Muscle layer of duodenum (tissue), 2 donors: ENCODE data around the gene S100A10.

Source experiments
- H3K27ac ChIP-seq: one replicate; pipeline ENCODE4 v1.7.0; 2013; ENCODE audit warnings: mild to moderate bottlenecking, low read length
- H3K27me3 ChIP-seq: one replicate; pipeline ENCODE4 v1.7.0; 2013; ENCODE audit warnings: low read depth, mild to moderate bottlenecking, control low read depth, low read length
- H3K36me3 ChIP-seq, 2 donors: one replicate each; pipeline ENCODE4 v1.7.0; 2013; ENCODE audit warnings: low read length in 2 of 2, control low read depth in 1 of 2, mild to moderate bottlenecking in 1 of 2; ENCODE audit not compliant: insufficient read depth in 2 of 2, control insufficient read depth in 1 of 2
- H3K4me1 ChIP-seq, 2 donors: one replicate each; pipeline ENCODE4 v1.7.0; 2013; ENCODE audit warnings: low read length in 2 of 2, mild to moderate bottlenecking in 2 of 2, control low read depth in 1 of 2, moderate library complexity in 1 of 2; ENCODE audit not compliant: insufficient read depth in 2 of 2, control insufficient read depth in 1 of 2
- H3K4me3 ChIP-seq, 2 donors: one replicate each; pipeline ENCODE4 v1.7.0; 2013; ENCODE audit warnings: low read length in 2 of 2, low read depth in 1 of 2, mild to moderate bottlenecking in 1 of 2
- H3K9me3 ChIP-seq, 2 donors: one replicate each; pipeline ENCODE4 v1.7.0; 2013; ENCODE audit warnings: low read length in 2 of 2, control low read depth in 1 of 2, mild to moderate bottlenecking in 1 of 2; ENCODE audit not compliant: control insufficient read depth in 1 of 2
- donor health status: healthy.

The S100A10 gene

DNA sequence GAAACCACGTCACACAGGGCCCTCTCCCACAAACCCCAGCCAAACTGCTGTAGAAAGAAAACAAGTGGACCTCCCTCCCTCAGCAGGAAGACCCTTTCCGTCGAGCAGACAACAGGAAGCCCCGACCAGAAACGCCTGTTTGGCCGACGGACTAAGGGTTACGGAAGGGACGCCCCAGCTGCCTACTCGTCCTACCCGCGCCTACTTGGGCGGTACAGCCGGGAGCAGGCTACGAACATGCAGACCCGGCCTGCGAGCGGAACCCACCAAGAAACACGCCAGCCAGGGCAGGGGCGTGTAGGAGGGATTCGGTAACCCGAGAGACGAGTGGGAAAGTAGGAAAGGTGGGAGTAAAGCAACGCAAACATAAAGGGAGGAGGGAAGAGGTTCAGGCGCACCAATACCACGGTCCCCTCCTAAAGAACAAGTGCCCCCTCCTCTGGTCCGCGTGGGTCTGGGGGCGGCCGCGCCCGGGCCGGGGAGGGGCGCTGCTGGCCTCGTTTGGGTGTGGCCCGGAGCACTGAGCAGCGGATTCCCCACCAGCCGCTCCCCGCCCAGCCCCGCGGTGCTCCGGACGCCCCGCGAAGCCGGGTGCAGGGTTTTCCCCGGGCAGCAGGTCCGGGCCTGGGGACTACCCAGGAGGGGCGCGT, 450 bp downstream of the S100A10 start:
- Histone ChIP-seq H3K4me1 (peaks cover 37 to 41% of the 10 kb centered on the region in 2 donors), H3K27ac (peak overlapping the region; percentile 98), H3K4me3 (peak overlapping the region; percentile 90 to 92), H3K27me3 (no peaks in the 10 kb centered on the region), H3K9me3 (no peaks in the 10 kb centered on the region), H3K36me3 (peaks cover 0 to 4% of the 10 kb centered on the region in 2 donors)

DNA sequence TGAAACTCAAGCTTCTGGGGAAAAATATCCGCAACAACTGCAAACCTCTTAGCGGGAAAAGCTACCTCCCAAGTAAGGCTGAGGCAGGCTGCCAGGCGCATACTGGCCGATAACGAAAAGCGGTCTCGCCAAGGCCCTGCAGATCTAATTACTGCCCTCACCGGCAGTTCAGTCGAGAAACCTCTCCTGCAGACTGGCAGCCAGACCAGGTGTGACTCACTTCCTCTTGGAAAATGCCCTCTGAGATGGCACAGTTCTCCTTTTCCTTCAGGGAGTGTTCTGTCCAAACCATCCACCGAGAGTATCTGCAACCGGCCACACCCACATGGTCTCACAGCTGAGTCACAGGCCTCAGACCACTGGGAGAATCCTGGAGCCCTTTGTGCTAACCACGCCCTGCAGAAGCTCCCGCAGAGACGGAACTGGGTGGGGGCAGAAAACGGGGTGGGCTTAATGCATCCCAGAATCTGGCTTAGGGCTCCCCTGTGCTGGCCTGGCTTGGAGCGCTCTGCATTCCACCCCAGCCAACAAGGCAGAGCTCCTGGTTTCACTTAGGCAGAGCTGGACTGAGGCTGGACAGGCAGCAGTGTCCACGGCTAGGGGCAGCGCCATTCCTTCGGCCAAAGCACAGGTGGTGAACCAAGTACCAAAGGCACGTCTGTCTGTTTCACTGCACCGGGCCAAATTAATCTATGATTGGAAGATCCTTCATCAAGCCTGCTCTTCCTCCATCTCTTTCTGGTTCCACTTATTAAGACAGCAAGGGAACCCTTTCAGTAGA, 1.2 kb downstream of the S100A10 start:
- no peaks in the 10 kb centered on the region for H3K27me3 ChIP-seq
- peaks cover 0 to 4% of the 10 kb centered on the region in 2 donors for H3K36me3 ChIP-seq
- H3K4me1 ChIP-seq: peaks cover 42 to 46% of the 10 kb centered on the region in 2 donors
- no peaks in the 10 kb centered on the region for H3K9me3 ChIP-seq
- H3K4me3 ChIP-seq: peak overlapping the region; percentile 90 to 92
- H3K27ac ChIP-seq: peak overlapping the region; percentile 98

DNA sequence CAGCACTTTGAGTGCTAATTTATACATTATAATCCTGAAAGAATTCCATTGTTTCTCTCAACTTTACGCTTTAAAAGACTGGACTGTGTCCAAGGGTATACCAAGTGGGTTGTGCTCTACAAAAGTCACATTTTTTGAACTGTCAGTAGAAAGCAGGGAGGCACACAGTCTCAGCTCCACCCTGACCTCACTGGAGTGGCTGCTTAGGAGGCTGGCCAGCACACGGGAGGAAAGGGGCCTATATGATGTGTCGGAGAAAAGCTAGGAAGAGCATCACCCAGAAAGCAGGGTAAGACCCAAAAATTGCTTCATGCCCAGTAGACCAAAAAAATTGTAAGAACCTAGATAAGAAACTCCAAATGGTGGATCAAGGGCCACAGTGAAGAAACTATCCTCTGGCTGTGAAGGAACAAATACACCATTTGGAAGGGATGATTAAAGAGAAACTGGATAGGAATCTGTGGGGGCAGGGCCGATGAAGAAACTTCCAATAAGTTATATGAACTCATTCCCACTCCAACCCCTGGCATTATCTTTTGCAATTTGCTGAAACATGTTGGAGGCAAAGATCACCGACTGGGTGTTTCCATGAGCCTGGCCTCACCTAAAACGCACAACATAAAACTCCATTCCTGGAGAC, 1.9 kb downstream of the S100A10 start:
- Histone ChIP-seq H3K4me1 (peaks cover 42 to 46% of the 10 kb centered on the region in 2 donors), H3K9me3 (no peaks in the 10 kb centered on the region), H3K36me3 (peaks cover 0 to 4% of the 10 kb centered on the region in 2 donors), H3K27me3 (no peaks in the 10 kb centered on the region), H3K4me3 (peak overlapping the region; percentile 90 to 92), H3K27ac (peak overlapping the region; percentile 98)

DNA sequence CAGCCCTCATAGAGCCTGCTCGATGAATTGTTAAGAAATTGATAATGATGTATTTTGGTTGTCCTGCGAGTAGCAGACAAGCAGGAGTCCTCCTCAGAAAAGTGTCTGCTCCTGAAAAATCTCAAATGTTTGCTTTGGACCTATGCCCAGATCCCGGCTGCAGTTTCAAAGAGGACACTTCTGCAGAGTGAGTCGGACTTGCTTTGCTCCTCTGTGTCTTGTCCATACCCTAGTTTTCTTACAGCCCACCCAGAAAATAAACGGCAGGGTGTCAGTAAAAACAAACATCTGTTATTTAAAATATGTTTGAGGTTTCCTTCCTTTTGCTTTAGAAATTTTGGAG, 2.8 kb downstream of the S100A10 start:
- peaks cover 42 to 46% of the 10 kb centered on the region in 2 donors for H3K4me1 ChIP-seq
- H3K9me3 ChIP-seq: no peaks in the 10 kb centered on the region
- peaks cover 3 to 4% of the 10 kb centered on the region in 2 donors for H3K36me3 ChIP-seq
- H3K27me3 ChIP-seq: no peaks in the 10 kb centered on the region
- H3K27ac ChIP-seq: peak overlapping the region; percentile 98
- peak overlapping the region; percentile 90 to 92 for H3K4me3 ChIP-seq

DNA sequence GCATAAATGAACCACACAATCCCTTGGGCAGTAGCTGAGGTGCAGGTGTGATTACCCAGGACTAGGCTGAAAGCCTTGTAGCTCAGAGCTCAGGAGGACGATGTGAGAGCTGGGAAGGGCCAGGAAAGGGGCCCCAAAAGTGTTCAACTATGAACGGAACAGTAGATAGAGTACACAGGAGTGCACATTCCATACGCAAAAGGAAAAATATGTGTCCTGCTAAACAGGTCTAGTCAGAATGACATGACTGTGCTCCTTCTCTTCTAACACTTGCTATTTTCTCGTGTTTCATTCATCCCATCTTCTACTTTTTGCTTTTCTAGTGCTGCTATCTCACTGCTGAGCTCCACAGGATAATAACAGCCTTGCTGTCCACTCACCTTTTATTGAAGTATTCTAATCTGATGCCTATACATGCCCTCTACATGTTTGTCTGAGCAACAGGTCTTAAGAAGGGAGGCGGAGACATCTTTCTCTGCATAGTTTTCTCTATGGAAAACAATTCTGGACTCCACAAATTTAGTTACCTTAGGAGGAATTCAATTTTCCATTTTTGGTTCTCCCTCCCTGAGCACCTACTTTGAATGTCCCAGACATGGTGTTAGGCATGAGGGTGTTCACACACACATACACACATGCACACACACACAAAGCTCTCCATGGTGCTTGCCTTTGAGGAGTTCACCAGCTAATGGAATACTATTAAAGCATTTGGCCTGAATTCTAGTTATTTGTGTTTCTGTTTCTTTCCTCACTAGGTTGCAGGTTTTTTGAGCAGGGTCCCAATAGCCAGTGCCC, 3.4 kb downstream of the S100A10 start:
- H3K4me1 ChIP-seq: peaks cover 42 to 46% of the 10 kb centered on the region in 2 donors

DNA sequence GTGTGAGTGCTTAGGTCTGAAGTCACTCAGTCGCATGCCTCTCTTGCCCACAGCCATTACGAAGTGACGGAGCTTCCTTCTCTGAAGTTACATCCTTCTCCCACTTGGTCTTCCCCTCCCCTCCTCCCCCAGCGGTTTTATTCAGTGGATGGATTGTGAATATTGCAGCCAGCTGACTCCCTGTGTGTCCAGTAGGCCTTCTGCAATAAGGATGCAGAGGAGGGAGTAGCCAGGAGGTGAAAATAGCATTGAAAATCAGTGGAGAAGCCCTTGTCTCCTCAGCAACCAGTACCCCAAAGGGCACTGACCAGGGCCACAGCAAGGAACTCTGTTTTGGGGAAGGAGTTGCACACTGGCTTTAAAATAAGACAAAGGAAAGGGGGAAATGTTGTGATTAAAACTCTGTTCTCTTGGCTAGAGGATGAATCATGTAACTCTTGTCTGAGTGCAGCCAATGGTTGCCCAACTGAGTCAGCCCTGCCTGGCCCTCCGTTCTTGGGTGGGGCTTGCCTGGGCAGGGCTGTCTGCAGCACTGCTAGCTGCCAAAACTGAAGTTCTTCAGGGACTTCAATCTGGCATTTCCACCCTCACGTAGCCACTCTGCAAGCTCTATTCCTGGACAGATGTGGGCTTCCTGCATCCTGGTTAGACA, 4.3 kb downstream of the S100A10 start:
- Histone ChIP-seq H3K27ac (peak overlapping the region; percentile 98), H3K36me3 (peaks cover 11 to 18% of the 10 kb centered on the region in 2 donors), H3K9me3 (no peaks in the 10 kb centered on the region), H3K4me3 (peak overlapping the region; percentile 6 to 92), H3K27me3 (no peaks in the 10 kb centered on the region), H3K4me1 (peaks cover 42 to 53% of the 10 kb centered on the region in 2 donors)

More for the DNA sequence above, 3.4 kb downstream of the S100A10 start:
- peaks cover 4 to 9% of the 10 kb centered on the region in 2 donors for H3K36me3 ChIP-seq
- H3K9me3 ChIP-seq: no peaks in the 10 kb centered on the region
- H3K27ac ChIP-seq: peak overlapping the region; percentile 98
- peak overlapping the region; percentile 90 to 92 for H3K4me3 ChIP-seq
- H3K27me3 ChIP-seq: no peaks in the 10 kb centered on the region

DNA sequence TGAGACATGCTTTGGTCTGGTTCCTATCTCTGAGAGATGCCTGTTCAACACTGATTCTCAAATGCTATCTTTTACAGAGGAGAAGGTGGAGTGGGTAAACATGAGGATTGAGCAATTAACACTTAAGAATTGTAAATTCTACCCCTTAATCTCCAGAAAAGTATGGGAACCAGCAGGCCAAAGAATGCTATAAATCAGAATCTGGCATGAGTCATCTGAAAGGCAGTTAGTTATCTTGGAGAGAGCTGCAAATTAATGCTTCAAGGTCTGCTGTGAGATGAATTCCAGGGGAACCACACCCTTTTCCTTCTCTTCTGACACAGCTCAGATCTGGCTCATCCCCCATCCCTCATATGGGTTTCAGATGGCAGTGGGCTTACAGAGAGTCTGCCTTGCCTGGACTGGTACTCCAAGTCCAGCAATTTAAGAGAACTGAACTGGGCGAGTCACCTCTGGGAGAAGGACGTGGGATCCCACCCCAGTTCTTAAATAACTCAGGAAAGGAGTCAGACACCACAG, 5.2 kb downstream of the S100A10 start:
- H3K4me3 ChIP-seq: peak overlapping the region in 1 of 2 donors; percentile 26
- H3K4me1 ChIP-seq: peaks cover 42 to 55% of the 10 kb centered on the region in 2 donors
- no peaks in the 10 kb centered on the region for H3K9me3 ChIP-seq
- no peaks in the 10 kb centered on the region for H3K27me3 ChIP-seq
- peaks cover 19 to 26% of the 10 kb centered on the region in 2 donors for H3K36me3 ChIP-seq
- peak overlapping the region; percentile 98 for H3K27ac ChIP-seq

DNA sequence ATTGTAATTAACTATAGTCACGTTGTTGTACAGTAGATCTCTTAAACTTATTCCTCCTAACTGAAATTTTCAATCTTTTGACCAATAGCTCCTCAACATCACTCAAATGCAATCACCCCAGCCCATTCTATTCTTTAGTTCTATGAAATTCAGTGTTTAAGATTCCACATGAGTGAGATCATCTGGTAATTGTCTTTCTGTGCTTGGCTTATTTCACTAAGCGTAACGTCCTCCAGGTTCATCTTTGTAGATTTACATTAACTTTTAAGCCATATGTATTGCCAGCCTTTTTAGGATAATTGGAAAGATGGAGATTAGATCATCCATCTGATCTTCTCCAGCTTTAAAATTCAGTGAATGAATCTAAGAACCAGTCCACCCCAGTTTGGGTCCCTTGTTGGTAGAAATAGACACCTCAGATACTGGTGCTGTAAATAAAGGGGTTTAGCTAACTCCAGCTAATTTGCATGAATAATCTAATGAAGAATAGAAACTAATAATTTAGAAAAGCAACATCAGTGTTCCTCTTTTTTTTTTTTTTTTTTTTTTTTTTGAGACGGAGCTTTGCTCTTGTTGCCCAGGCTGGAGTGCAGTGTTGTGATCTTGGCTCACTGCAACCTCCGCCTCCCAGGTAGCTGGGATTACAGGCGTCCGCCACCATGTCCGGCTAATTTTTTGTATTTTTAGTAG, 7.0 kb downstream of the S100A10 start:
- Histone ChIP-seq H3K27me3 (no peaks in the 10 kb centered on the region), H3K4me3 (no peak overlapping the region), H3K9me3 (no peaks in the 10 kb centered on the region), H3K4me1 (peaks cover 39 to 48% of the 10 kb centered on the region in 2 donors), H3K36me3 (peaks cover 22 to 41% of the 10 kb centered on the region in 2 donors), H3K27ac (no peak overlapping the region)

DNA sequence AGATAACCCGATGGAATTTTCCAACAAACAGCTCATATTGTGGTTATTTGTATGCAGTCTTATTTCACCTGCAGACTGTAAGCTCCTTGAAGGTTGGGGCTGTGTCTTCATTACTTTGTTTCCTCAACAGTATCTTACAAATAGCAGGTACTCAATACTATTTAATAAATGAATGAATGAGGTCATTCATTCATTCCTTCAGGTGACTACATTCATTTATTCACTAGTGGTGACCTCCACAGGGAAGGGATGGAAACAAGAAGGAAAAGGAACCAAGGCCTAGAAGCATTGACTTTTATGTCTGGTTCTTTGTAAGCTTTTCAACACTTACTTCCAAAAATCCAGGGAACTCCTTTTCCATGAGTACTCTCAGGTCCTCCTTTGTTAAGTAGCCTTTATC, 7.9 kb downstream of the S100A10 start:
- H3K27me3 ChIP-seq: no peaks in the 10 kb centered on the region
- H3K4me1 ChIP-seq: peaks cover 32 to 43% of the 10 kb centered on the region in 2 donors
- peaks cover 29 to 50% of the 10 kb centered on the region in 2 donors for H3K36me3 ChIP-seq
- no peak overlapping the region for H3K27ac ChIP-seq
- no peak overlapping the region for H3K4me3 ChIP-seq
- H3K9me3 ChIP-seq: no peaks in the 10 kb centered on the region

DNA sequence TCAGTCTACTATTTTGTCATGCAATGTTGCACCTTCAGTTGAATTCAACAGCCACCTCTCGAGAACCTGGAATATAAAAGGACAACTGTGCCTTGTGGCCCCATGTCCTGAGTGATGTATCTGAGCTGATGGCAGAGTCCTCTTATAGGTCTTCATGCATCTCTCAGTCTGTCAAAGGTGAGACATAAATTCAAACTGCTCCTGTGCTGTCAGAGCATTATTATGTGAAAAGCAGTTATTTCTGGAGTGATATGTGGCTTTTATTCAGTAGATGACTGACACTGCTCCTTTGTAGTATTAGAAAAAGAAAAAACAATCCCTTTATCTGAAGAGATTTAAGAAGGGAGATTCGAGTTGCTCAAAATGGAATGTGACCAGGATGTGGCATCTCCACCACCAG, 8.4 kb downstream of the S100A10 start:
- H3K27ac ChIP-seq: no peak overlapping the region
- peaks cover 33 to 51% of the 10 kb centered on the region in 2 donors for H3K36me3 ChIP-seq
- peaks cover 27 to 41% of the 10 kb centered on the region in 2 donors for H3K4me1 ChIP-seq
- H3K27me3 ChIP-seq: no peaks in the 10 kb centered on the region
- no peaks in the 10 kb centered on the region for H3K9me3 ChIP-seq
- H3K4me3 ChIP-seq: no peak overlapping the region
